HCT116 (cell line): Measurements from ENCODE around the gene ETV7. TPM values are rescaled to one million over a fixed set of nuclear protein-coding genes. Genes with fewer than 3 reads are reported as not detected.

Source experiments
- ATAC-seq: fragments of 200-7000 bp; cut with Tn5 transposase; 2 replicates; pipeline ENCODE4 v1.9.1; 2020; ENCODE audit warnings: mild to moderate bottlenecking, moderate library complexity
- BruUV-seq: library from RNA; stranded (reverse); fragments of 400-500 nt; replicated peaks from 2 replicates; lab custom pipeline; 2021; lab: Mats Ljungman, UMichigan
- CTCF ChIA-PET: fragments of 300-600 bp; sonication (Branson Sonifier 250); formaldehyde crosslinking; loops from one replicate; lab custom pipeline; 2021; ENCODE audit warnings: antibody characterized with exemption; lab: Charles Lee
- POLR2A ChIA-PET: fragments of 300-600, 350-600 bp; sonication (Branson Sonifier 250); formaldehyde crosslinking; loops from one replicate; lab custom pipeline; 2021; ENCODE audit warnings: antibody characterized with exemption; lab: Charles Lee
- RAD21 ChIA-PET, 2 experiments: fragments of 300-600 bp; sonication (Branson Sonifier 250); formaldehyde crosslinking; loops; one replicate each; lab custom pipeline; 2023; ENCODE audit warnings: low total read pairs in 2 of 2; ENCODE audit not compliant: uncharacterized antibody in 2 of 2, unreplicated experiment in 2 of 2, low non-redundant PET in 1 of 2; lab: Charles Lee
- DNase-seq: peaks from one replicate; pipeline ENCODE4 v3.0.0-alpha.2; 2010; ENCODE audit warnings: low read depth, low spot score
- H2AFZ ChIP-seq: fragments of 200-600 bp; shearing (Covaris generic), sonication (generic); 2 replicates; pipeline ENCODE4 v1.6.1; 2017; ENCODE audit warnings: low read depth, mixed run types, mixed read lengths, antibody characterized with exemption, low read length; ENCODE audit not compliant: poor library complexity, severe bottlenecking
- H3K27ac ChIP-seq: 2 replicates; pipeline ENCODE4 v1.5.1; 2012; ENCODE audit warnings: low read depth, low read length
- H3K27me3 ChIP-seq: fragments of 200-600 bp; sonication (generic); 2 replicates; pipeline ENCODE4 v1.6.1; 2016; ENCODE audit warnings: mixed run types, low read length, mixed read lengths; ENCODE audit not compliant: insufficient read depth
- H3K36me3 ChIP-seq, 2 experiments: fragments of 200-500 bp in 1 of 2; fragments of 200-600 bp in 1 of 2; sonication (Bioruptor generic) in 1 of 2; sonication (generic) in 1 of 2; 2 replicates each; pipeline versions ENCODE4 v1.5.1 to v1.6.1; 2014 to 2016; ENCODE audit warnings: low read length in 2 of 2, inconsistent platforms in 1 of 2, mixed read lengths in 1 of 2, mixed run types in 1 of 2; ENCODE audit not compliant: insufficient read depth in 2 of 2, control insufficient read depth in 1 of 2
- H3K4me1 ChIP-seq, 2 experiments: fragments of 200-600 bp in 1 of 2; sonication (generic) in 1 of 2; 2 replicates each; pipeline versions ENCODE4 v1.5.1 to v1.6.1; 2012 to 2017; ENCODE audit warnings: low read length in 2 of 2, inconsistent platforms in 1 of 2, mild to moderate bottlenecking in 1 of 2, mixed read lengths in 1 of 2, mixed run types in 1 of 2, moderate library complexity in 1 of 2; ENCODE audit not compliant: insufficient read depth in 2 of 2, control insufficient read depth in 1 of 2
- H3K4me2 ChIP-seq: fragments of 200-600 bp; sonication (generic); 2 replicates; pipeline ENCODE4 v1.6.1; 2017; ENCODE audit warnings: mixed run types, low read length, mixed read lengths
- H3K4me3 ChIP-seq, 2 experiments: fragments of 200-600 bp in 1 of 2; sonication (generic) in 1 of 2; replicated peaks in 1 of 2; 2 replicates each; pipeline ENCODE4 v1.5.1; 2011 to 2016; ENCODE audit warnings: low read length in 2 of 2, control low read depth in 1 of 2, low read depth in 1 of 2, mild to moderate bottlenecking in 1 of 2, mixed read lengths in 1 of 2, mixed run types in 1 of 2
- H3K79me2 ChIP-seq: fragments of 200-600 bp; sonication (generic); 2 replicates; pipeline ENCODE4 v1.6.1; 2017; ENCODE audit warnings: mild to moderate bottlenecking, mixed run types, low read length, moderate library complexity, mixed read lengths; ENCODE audit not compliant: insufficient read depth
- H3K9ac ChIP-seq: fragments of 200-600 bp; sonication (generic); 2 replicates; pipeline ENCODE4 v1.6.1; 2016; ENCODE audit warnings: low read length, mixed read lengths
- H3K9me2 ChIP-seq: fragments of 200-600 bp; sonication (generic), shearing (Covaris generic); 2 replicates; pipeline ENCODE4 v1.6.1; 2017; ENCODE audit warnings: mixed run types, mild to moderate bottlenecking, moderate library complexity; ENCODE audit not compliant: insufficient read depth
- H3K9me3 ChIP-seq, 2 experiments: fragments of 200-500 bp in 1 of 2; fragments of 200-600 bp in 1 of 2; sonication (Bioruptor generic) in 1 of 2; sonication (generic) in 1 of 2; 2 replicates each; pipeline ENCODE4 v1.6.1; 2014 to 2017; ENCODE audit warnings: low read length in 2 of 2, mixed read lengths in 2 of 2, inconsistent platforms in 1 of 2, low read depth in 1 of 2, mild to moderate bottlenecking in 1 of 2, mixed run types in 1 of 2, moderate library complexity in 1 of 2; ENCODE audit not compliant: control insufficient read depth in 1 of 2, insufficient read depth in 1 of 2
- H4K20me1 ChIP-seq: fragments of 200-600 bp; sonication (generic), shearing (Covaris generic); 2 replicates; pipeline ENCODE4 v1.6.1; 2017; ENCODE audit warnings: mixed run types, mild to moderate bottlenecking, moderate library complexity; ENCODE audit not compliant: insufficient read depth
- CBX3 ChIP-seq: IDR thresholded peaks from 2 replicates; pipeline ENCODE4 v1.6.1; 2012; ENCODE audit warnings: low read depth
- EGR1 ChIP-seq: IDR thresholded peaks from 2 replicates; pipeline ENCODE4 v1.6.1; 2012; ENCODE audit warnings: low read depth
- ELF1 ChIP-seq: IDR thresholded peaks from 2 replicates; pipeline ENCODE4 v1.6.1; 2012; ENCODE audit warnings: low read depth, borderline replicate concordance
- EZH2phosphoT487 ChIP-seq: fragments of 200-600 bp; IDR thresholded peaks from 2 replicates; pipeline ENCODE4 v1.6.1; 2018; ENCODE audit warnings: antibody characterized with exemption, borderline replicate concordance
- FOSL1 ChIP-seq: IDR thresholded peaks from 2 replicates; pipeline ENCODE4 v1.6.1; 2012; ENCODE audit warnings: low read depth
- JUND ChIP-seq: IDR thresholded peaks from 2 replicates; pipeline ENCODE4 v1.6.1; 2012
- POLR2A ChIP-seq: IDR thresholded peaks from 2 replicates; pipeline ENCODE4 v1.7.0; 2011; ENCODE audit warnings: borderline replicate concordance; ENCODE audit not compliant: insufficient read depth, insufficient read length; ENCODE audit errors: extremely low read depth
- POLR2AphosphoS5 ChIP-seq: IDR thresholded peaks from 2 replicates; pipeline ENCODE4 v1.6.1; 2011; ENCODE audit warnings: mild to moderate bottlenecking, low read depth, low read length, moderate library complexity
- RAD21 ChIP-seq: IDR thresholded peaks from 2 replicates; pipeline ENCODE4 v1.6.1; 2012; ENCODE audit warnings: low read depth, mild to moderate bottlenecking
- SIN3A ChIP-seq: IDR thresholded peaks from 2 replicates; pipeline ENCODE4 v1.6.1; 2012; ENCODE audit warnings: low read depth
- SP1 ChIP-seq: IDR thresholded peaks from 2 replicates; pipeline ENCODE4 v1.6.1; 2012; ENCODE audit warnings: low read depth
- SRF ChIP-seq: IDR thresholded peaks from 2 replicates; pipeline ENCODE4 v1.6.1; 2012; ENCODE audit warnings: low read depth
- YY1 ChIP-seq: IDR thresholded peaks from 2 replicates; pipeline ENCODE4 v1.6.1; 2011; ENCODE audit warnings: low read length, low read depth, moderate library complexity, mild to moderate bottlenecking; ENCODE audit not compliant: insufficient replicate concordance; ENCODE audit errors: extremely low read depth
- ZNF274 ChIP-seq: fragments of 200-500 bp; sonication (Bioruptor generic); IDR thresholded peaks from 2 replicates; pipeline ENCODE4 v1.6.1; 2014; ENCODE audit warnings: mild to moderate bottlenecking, low read depth, low read length, inconsistent platforms
- intact Hi-C: fragments of 100-400 bp; cut with micrococcal nuclease; formaldehyde crosslinking; loops from 2 replicates; pipeline ENCODE4 v1.10.0; 2022
- total RNA-seq: library from RNA; stranded (reverse); gene quantifications from one replicate; pipeline ENCODE4 v1.2.1, GENCODE V29; 2021; ENCODE audit not compliant: unreplicated experiment
- TF ChIP-seq, protein P1 (sequence below): IDR thresholded peaks from 2 replicates; pipeline ENCODE4 v1.6.1; 2011; ENCODE audit warnings: mild to moderate bottlenecking, low read length, moderate library complexity; ENCODE audit not compliant: insufficient replicate concordance; ENCODE audit errors: extremely low read depth
- TF ChIP-seq, protein P2 (sequence below): IDR thresholded peaks from 2 replicates; pipeline ENCODE4 v1.6.1; 2012
- TF ChIP-seq, protein P3 (sequence below), 3 experiments: fragments of 200-600 bp in 1 of 3; sonication (generic) in 1 of 3; IDR thresholded peaks in 2 of 3; conservative IDR thresholded peaks in 1 of 3; 2 replicates each; pipeline ENCODE4 v1.5.1; 2012 to 2017; ENCODE audit warnings: low read depth in 2 of 3, low read length in 2 of 3, antibody characterized with exemption in 1 of 3, borderline replicate concordance in 1 of 3, control low read depth in 1 of 3, mild to moderate bottlenecking in 1 of 3, mixed read lengths in 1 of 3, mixed run types in 1 of 3, moderate library complexity in 1 of 3; ENCODE audit not compliant: insufficient read depth in 1 of 3
- TF ChIP-seq, protein P4 (sequence below): IDR thresholded peaks from 2 replicates; pipeline ENCODE4 v1.6.1; 2012; ENCODE audit warnings: low read depth
- TF ChIP-seq, protein P5 (sequence below): IDR thresholded peaks from 2 replicates; pipeline ENCODE4 v1.6.1; 2012

Gene ETV7
- total RNA-seq, 1 experiment from 2014 or later: 1.0 TPM

DNA sequence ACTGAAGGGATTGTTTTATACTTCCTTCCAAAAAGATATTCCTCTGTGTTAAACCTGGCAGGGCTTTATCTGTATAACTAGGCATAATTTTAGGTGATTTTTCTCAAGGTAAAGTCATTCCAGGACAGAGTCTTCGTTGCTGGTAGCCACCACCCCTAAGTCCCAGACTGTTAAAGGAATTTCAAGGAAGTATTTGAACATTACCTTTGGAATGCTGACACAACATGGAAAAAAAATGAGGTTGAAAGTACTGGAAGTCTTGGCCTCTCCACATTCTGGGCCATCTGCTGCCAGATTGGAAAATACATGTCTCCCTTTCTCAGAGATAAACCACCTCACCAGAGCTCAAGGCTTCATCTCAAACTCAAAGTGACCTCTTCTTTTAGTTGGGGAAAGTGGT lies 27.0 kb upstream of the ETV7 start:
- no peaks in the 10 kb centered on the region for H3K9me2 ChIP-seq
- H3K9me3 ChIP-seq: peaks cover 0 to 3% of the 10 kb centered on the region in 2 experiments; a peak in 1 of 4 replicates
- no peak for ATAC-seq
- intact Hi-C loops: no loop called here
- DNase-seq: no peak
- H3K4me1 ChIP-seq: peaks cover 0 to 5% of the 10 kb centered on the region in 2 experiments; a peak in 1 of 4 replicates
- ChIA-PET RAD21 (no interaction called here), POLR2A (no interaction called here), CTCF (no interaction called here)
- no peaks in the 10 kb centered on the region for H4K20me1 ChIP-seq
- TF ChIP-seq POLR2A (no peak), YY1 (no peak), ELF1 (no peak), JUND (no peak), RAD21 (no peak), ZNF274 (no peak), SIN3A (no peak), EGR1 (no peak), SP1 (no peak), CBX3 (no peak), EZH2phosphoT487 (no peak), FOSL1 (no peak), POLR2AphosphoS5 (no peak), SRF (no peak)
- TF ChIP-seq, protein P1, sequence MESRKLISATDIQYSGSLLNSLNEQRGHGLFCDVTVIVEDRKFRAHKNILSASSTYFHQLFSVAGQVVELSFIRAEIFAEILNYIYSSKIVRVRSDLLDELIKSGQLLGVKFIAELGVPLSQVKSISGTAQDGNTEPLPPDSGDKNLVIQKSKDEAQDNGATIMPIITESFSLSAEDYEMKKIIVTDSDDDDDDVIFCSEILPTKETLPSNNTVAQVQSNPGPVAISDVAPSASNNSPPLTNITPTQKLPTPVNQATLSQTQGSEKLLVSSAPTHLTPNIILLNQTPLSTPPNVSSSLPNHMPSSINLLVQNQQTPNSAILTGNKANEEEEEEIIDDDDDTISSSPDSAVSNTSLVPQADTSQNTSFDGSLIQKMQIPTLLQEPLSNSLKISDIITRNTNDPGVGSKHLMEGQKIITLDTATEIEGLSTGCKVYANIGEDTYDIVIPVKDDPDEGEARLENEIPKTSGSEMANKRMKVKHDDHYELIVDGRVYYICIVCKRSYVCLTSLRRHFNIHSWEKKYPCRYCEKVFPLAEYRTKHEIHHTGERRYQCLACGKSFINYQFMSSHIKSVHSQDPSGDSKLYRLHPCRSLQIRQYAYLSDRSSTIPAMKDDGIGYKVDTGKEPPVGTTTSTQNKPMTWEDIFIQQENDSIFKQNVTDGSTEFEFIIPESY: no peak
- TF ChIP-seq, protein P2, sequence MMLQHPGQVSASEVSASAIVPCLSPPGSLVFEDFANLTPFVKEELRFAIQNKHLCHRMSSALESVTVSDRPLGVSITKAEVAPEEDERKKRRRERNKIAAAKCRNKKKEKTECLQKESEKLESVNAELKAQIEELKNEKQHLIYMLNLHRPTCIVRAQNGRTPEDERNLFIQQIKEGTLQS: no peak
- TF ChIP-seq, protein P3, sequence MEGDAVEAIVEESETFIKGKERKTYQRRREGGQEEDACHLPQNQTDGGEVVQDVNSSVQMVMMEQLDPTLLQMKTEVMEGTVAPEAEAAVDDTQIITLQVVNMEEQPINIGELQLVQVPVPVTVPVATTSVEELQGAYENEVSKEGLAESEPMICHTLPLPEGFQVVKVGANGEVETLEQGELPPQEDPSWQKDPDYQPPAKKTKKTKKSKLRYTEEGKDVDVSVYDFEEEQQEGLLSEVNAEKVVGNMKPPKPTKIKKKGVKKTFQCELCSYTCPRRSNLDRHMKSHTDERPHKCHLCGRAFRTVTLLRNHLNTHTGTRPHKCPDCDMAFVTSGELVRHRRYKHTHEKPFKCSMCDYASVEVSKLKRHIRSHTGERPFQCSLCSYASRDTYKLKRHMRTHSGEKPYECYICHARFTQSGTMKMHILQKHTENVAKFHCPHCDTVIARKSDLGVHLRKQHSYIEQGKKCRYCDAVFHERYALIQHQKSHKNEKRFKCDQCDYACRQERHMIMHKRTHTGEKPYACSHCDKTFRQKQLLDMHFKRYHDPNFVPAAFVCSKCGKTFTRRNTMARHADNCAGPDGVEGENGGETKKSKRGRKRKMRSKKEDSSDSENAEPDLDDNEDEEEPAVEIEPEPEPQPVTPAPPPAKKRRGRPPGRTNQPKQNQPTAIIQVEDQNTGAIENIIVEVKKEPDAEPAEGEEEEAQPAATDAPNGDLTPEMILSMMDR (IDR thresholded peaks at IDR 0.05 in 2 of 3, conservative IDR thresholded peaks at IDR 0.05 in 1 of 3; ENCODE audit: borderline replicate concordance in 1 of 3, insufficient read depth in 1 of 3, low read depth in 2 of 3, low read length in 2 of 3): no peak
- TF ChIP-seq, protein P4, sequence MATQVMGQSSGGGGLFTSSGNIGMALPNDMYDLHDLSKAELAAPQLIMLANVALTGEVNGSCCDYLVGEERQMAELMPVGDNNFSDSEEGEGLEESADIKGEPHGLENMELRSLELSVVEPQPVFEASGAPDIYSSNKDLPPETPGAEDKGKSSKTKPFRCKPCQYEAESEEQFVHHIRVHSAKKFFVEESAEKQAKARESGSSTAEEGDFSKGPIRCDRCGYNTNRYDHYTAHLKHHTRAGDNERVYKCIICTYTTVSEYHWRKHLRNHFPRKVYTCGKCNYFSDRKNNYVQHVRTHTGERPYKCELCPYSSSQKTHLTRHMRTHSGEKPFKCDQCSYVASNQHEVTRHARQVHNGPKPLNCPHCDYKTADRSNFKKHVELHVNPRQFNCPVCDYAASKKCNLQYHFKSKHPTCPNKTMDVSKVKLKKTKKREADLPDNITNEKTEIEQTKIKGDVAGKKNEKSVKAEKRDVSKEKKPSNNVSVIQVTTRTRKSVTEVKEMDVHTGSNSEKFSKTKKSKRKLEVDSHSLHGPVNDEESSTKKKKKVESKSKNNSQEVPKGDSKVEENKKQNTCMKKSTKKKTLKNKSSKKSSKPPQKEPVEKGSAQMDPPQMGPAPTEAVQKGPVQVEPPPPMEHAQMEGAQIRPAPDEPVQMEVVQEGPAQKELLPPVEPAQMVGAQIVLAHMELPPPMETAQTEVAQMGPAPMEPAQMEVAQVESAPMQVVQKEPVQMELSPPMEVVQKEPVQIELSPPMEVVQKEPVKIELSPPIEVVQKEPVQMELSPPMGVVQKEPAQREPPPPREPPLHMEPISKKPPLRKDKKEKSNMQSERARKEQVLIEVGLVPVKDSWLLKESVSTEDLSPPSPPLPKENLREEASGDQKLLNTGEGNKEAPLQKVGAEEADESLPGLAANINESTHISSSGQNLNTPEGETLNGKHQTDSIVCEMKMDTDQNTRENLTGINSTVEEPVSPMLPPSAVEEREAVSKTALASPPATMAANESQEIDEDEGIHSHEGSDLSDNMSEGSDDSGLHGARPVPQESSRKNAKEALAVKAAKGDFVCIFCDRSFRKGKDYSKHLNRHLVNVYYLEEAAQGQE: no peak
- TF ChIP-seq, protein P5, sequence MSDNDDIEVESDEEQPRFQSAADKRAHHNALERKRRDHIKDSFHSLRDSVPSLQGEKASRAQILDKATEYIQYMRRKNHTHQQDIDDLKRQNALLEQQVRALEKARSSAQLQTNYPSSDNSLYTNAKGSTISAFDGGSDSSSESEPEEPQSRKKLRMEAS: no peak
- H3K36me3 ChIP-seq: no peaks in the 10 kb centered on the region
- no peaks in the 10 kb centered on the region for H3K79me2 ChIP-seq
- H3K4me3 ChIP-seq: no peak overlapping the region
- no peak overlapping the region for H3K9ac ChIP-seq
- BruUV-seq: no TSS peak
- H3K27me3 ChIP-seq: no peaks in the 10 kb centered on the region
- no peak overlapping the region for H3K4me2 ChIP-seq
- no peak overlapping the region for H3K27ac ChIP-seq
- H2AFZ ChIP-seq: no peak overlapping the region
